Uterus (tissue), 2 donors: ENCODE data around the gene ARHGAP10.

Source experiments
- CTCF ChIP-seq, 4 experiments: fragments of 200-600 bp in 2 of 4; fragments of 450-650 bp in 2 of 4; sonication (generic) in 2 of 4; IDR thresholded peaks; one replicate each; pipeline ENCODE4 v1.5.1; 2016 to 2019; ENCODE audit warnings: antibody characterized with exemption in 4 of 4, mild to moderate bottlenecking in 2 of 4, moderate library complexity in 1 of 4
- POLR2A ChIP-seq, 2 donors: fragments of 450-650 bp; IDR thresholded peaks; one replicate each; pipeline ENCODE4 v1.6.1; 2016; ENCODE audit warnings: antibody characterized with exemption in 2 of 2, mild to moderate bottlenecking in 1 of 2, moderate library complexity in 1 of 2

GRCh38 chr4:147971116-147971515, 239.2 kb downstream of the ARHGAP10 start:
- TF ChIP-seq CTCF (IDR thresholded peaks at IDR 0.05) (no peak), POLR2A (IDR thresholded peaks at IDR 0.05) (no peak)
